GM21717 (cell line): Measurements from ENCODE around the gene PELI3.

Experiments used
- ATAC-seq: cut with Tn5 transposase; IDR thresholded peaks from one replicate; pipeline ENCODE4 v1.9.1; 2021; ENCODE audit warnings: mild to moderate bottlenecking, moderate library complexity; ENCODE audit not compliant: unreplicated experiment

The PELI3 gene

GRCh38 chr11:66497206-66497605, 30.5 kb downstream of the PELI3 start:
- no peak for ATAC-seq

- no peak for ATAC-seq
Observed at GRCh38 chr11:66498506-66498905, 31.8 kb downstream of the PELI3 start.

GRCh38 chr11:66505276-66505816, 38.6 kb downstream of the PELI3 start:
- ATAC-seq = no peak

- ATAC-seq = no peak
Observed at GRCh38 chr11:66509131-66509561, 42.4 kb downstream of the PELI3 start.

GRCh38 chr11:66510271-66510989, 43.7 kb downstream of the PELI3 start, which contains the start of gene BBS1:
BBS1 (plus strand) TSS chr11:66510635; CDS start chr11:66510660, 25 bp downstream.
- ATAC-seq = no peak

- ATAC-seq = no peak
Observed at GRCh38 chr11:66510990-66511339, 44.3 kb downstream of the PELI3 start.

GRCh38 chr11:66523611-66524010, 56.9 kb downstream of the PELI3 start:
- no peak for ATAC-seq

- no peak for ATAC-seq
Observed at GRCh38 chr11:66524304-66525040, 57.8 kb downstream of the PELI3 start.
